ENCODE measurements around the gene RFLNA.

Gene RFLNA

GRCh38 chr12:124361074-124361970 lies 66.4 kb downstream of the RFLNA start:
- no peak for DNase-seq (ENCODE audit: low spot score)

GRCh38 chr12:124361996-124362395 lies 67.1 kb downstream of the RFLNA start:
- no peak for DNase-seq (ENCODE audit: low spot score)

- no peak for DNase-seq (ENCODE audit: low spot score)
Observed at GRCh38 chr12:124363353-124363965, 68.6 kb downstream of the RFLNA start.

- no peak for DNase-seq (ENCODE audit: low spot score)
Observed at GRCh38 chr12:124364543-124364942, 69.7 kb downstream of the RFLNA start.

Measured in CD4-positive, alpha-beta T cell treated with Interleukin-2 at 100 ng/mL for 4 hours (primary cell).